ENCODE measurements around the gene PRKCE.

The PRKCE gene

DNA sequence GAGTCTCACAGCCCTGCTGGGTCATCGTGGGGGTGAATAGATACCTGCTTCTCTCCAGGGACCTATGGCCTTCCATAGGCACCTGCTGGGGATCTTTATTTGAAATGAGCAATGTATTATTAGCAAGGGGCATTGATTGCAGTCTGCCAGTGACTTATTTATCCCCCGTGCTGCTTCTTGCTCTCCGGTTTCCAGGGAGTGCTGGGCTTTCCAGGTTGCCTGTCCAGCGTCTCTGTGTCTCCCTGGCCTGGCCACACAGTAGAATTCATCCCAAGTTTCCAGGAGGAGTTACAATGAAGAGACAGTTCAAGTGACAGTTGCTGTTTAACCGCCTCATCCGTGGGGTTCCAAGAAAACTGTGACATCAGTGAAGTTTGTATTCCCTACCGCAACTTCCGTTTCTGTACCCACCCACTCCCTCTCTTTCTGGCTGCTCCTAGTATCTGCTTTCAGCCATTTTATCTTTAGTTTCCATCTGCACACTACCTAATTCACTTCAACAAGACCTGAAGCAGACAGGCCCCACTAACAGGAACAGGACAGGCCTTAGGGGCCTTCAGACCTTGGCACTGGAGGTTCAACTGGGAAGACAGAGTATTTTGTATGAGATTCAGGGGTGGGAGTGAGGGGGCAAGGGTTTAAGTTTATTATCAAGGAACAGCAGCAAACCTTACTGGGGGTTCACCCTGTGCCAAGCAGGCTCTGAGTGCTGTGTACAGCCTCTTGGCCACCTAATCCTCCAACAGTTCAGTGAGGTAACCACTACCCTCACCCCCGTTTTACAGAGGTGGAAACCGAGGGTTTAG, 134.8 kb downstream of the PRKCE start:
- no peak for DNase-seq

- DNase-seq = no peak
Measured at GRCh38 chr2:45786836-45787357, 135.4 kb downstream of the PRKCE start.

DNA sequence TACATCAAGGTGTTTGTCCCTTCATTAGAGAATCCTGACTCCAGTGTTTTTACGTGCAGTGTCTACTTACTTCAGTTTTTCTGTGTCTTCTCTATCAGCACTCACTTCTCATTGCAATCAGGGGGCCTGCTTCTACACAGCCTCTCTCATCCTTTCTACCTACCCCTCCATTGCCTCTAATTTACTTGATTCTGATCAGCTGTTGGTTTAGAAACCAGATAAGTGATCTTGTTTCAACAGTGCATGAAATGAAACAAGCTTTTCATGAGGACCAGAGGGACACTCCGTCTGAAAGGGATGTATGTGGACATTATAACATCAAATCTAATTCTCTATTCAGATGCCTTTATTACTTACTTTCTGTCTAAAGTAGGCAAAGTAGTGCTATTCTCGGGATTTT, 136.9 kb downstream of the PRKCE start:
- no peak for DNase-seq

GRCh38 chr2:45789317-45789716, 137.8 kb downstream of the PRKCE start:
- DNase-seq = no peak

GRCh38 chr2:45789961-45790723, 138.7 kb downstream of the PRKCE start:
- no peak for DNase-seq

- no peak for DNase-seq
Measured at GRCh38 chr2:45793305-45793962, 142.0 kb downstream of the PRKCE start.

GRCh38 chr2:45794134-45794617, 142.7 kb downstream of the PRKCE start:
- no peak for DNase-seq

DNA sequence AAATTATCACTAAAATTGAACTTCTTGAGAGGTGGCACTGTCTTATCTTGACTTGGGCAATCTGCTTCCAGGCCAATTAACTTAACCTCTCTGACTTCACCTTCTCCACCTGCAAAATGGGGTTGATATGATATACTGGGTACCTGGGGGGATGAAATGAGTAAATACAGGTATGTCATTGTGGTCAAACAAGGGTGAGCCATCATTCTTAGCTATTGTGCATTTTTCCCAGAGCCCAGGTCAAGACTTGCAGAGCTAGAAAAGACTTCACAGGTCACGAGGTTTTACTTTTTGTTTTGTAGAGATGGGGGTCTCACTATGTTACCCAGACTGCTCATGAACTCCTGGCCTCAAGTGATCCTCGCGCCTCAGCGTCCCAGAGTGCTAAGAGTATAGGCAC, 145.0 kb downstream of the PRKCE start:
- no peak for DNase-seq

DNA sequence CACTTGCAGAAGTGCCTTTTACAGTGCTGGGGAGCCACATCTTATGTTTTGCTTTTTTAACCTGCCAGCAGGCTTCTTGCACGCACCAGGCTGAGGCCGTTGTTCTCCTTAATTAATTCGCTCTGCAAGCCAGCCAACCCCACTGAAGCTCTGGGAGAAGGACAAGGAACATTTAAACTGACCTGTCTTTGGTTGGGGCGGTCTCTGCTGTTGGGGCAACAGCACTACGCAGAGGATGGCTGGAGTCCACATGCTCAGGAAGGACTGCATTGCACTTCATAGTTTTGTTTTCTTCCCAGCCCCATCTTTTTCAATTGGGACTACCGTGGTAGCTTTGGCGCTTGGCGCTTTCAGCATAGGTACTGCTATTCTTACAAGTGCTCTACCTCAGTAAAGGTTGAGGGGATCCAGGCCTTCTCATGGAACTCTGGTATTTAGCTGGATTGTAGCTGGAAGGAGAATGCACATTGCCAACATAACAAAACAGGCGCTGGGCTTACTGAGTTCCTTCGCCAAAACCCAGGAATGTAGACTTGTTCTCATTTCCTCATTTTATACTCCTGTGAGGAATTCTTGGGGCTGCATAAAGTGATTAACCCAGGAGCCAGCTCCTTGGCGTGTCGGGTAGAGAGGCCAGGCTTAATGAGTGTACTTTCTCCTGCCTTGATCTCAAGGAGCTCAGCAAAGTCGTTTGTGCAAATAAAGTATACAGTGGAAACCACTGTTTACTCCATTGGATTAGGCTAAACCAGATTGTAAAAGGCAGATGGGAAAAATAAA, 146.2 kb downstream of the PRKCE start:
- no peak for DNase-seq

DNA sequence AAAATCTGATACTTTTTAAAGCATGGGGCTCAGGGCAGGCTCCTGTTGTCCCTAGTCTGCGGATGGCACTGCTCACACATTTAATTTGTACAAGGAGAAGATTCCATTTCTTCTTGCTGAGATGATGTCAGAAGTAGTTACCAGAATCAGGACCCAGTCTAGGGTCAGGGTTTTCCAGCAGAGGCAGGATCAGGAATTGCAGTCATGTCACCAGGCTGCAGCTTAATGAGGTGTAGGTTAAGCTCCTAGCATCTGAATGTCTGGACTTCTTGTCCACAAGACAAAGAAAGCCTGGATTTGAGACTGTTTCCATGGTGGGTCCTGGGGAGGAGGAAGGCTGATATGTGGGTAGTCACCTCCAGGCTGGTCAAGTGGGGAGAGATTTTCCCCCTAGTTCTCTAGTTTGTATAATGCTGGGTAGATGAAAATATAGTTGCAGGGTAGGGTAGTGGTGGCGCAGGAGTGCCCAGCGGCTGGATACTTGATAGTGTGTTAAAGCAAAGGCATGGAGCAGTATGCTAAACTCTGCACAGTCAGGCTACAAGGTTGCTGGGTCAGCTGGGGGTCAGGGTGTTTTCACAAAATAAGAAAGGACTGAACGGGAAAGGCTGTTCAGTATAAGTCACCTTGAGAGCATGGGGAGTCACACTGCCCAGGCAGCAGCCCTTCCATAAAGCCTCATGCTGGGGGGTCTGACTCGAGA, 148.4 kb downstream of the PRKCE start:
- no peak for DNase-seq

DNA sequence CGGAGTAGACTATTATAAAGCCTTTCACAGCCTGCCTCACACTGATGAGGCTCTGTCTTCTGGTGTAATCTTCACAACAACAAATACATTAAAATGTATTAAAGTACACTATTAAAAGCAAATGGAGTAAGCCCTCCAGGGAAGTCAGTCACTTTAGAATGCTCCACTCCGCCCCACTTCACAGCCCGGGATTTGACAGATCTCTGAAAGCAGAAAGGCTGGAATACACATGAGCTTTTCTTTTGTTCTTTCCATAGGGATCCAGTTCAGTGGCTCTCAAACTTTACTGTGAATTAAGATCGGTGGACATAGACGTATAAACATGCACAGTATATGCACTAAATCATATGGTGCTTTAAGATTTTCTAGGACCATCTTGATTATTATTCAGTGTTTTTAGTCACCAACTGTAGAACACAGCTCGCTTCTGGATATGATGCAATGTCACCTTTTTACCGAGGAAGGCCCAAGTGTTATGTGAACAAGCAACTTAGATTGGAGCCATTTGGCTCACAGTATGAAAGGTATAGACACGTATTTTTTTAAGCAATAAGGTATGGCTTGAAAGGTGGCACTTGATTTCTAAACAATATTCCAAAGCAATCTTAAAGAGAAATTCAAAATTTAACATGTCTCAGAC, 151.1 kb downstream of the PRKCE start:
- DNase-seq = no peak

- no peak for DNase-seq
Measured at GRCh38 chr2:45804987-45805755, 153.7 kb downstream of the PRKCE start.

DNA sequence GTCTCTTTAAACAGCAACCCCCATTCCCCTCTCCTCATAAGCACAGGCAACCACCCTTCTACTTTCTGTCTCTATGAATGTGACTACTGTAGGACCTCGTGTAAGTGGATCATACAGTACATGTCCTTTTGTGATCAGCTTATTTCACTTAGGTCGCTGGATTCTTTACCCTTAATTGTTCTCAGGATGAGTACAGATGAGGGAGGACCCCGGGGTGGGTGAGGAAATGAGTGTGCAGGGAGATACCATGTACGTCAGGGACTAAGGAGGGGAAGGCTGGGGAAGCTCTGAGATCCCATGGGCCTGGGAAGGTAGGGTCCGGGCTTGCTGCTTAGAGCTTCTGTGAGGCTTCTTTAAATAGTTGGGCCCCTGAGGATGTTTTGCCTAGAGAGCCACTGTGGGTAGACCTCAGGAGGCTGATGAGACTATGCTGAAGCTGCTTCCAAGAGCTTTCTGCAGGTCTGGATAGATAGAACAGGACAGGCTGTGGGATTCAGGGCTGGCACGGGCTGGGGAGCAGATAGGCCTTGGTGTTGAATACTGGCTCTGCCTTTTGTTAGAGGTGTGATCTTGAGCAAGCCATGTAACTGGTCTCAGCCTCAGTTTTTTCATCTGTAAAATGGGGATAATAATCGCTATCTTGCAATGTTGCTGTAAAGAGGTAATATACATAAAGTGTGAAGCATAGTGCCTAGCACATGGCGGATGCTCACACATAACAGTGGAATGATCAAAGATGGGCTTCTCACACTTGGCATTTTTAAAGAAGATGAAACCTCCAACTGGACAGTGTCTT, 155.3 kb downstream of the PRKCE start:
- no peak for DNase-seq

GRCh38 chr2:45808294-45808800, 156.9 kb downstream of the PRKCE start:
- DNase-seq = no peak

- DNase-seq = no peak
Measured at GRCh38 chr2:45809205-45809604, 157.7 kb downstream of the PRKCE start.

GRCh38 chr2:45812011-45812500, 160.6 kb downstream of the PRKCE start:
- DNase-seq = no peak

GRCh38 chr2:45813003-45813941, 161.8 kb downstream of the PRKCE start:
- no peak for DNase-seq

DNA sequence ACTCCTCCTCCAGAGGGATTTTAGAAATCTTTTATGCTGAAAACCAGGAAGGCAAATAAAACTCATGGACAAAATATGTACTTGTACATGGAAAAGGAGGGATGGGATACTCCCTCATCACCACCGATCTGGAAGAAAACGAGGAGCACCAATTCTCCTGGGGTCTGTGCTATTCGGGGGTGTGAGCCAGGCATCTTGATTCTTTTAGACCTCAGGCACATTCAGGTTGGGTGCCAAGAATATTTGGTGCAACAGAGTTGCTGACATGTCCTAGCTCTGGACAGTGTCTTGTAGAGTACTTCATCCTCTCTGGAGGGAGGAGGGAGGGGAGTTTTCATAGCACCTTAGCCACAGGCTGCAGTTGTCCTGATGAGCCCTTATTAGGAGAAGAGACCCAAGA, 163.0 kb downstream of the PRKCE start:
- no peak for DNase-seq

All from GF-D8 (cell line).